ENCODE results near the gene PPP1R2.

Gene PPP1R2

GRCh38 chr3:195571361-195571760 is 28.2 kb upstream of the PPP1R2 start:
- Histone ChIP-seq H4K8ac (ENCODE audit: low read depth, low read length) (no peak overlapping the region), H3K27ac (ENCODE audit: low read depth, low read length) (no peak overlapping the region), H2BK12ac (ENCODE audit: low read length) (no peak overlapping the region), H3K4me3 (ENCODE audit: low read depth, low read length) (no peak overlapping the region), H2AFZ (ENCODE audit: insufficient read depth, low read length, poor library complexity) (no peak overlapping the region), H2BK120ac (ENCODE audit: insufficient read depth, low read length, poor library complexity) (no peak overlapping the region), H3K79me2 (ENCODE audit: control insufficient read depth, insufficient read depth, low read length, poor library complexity) (no peaks in the 10 kb centered on the region), H3K27me3 (ENCODE audit: insufficient read depth, low read length) (no peaks in the 10 kb centered on the region), H3K18ac (ENCODE audit: low read length) (no peak overlapping the region), H3K9ac (ENCODE audit: low read length) (no peak overlapping the region), H4K12ac (ENCODE audit: low read depth, low read length) (no peak overlapping the region), H3K9me3 (ENCODE audit: insufficient read depth, low read depth, low read length) (no peaks in the 10 kb centered on the region), H4K91ac (ENCODE audit: low read depth, low read length) (no peak overlapping the region), H3K4me1 (ENCODE audit: control insufficient read depth in 1 of 2, insufficient read depth in 2 of 2, low read length in 2 of 2) (peaks cover 0 to 2% of the 10 kb centered on the region in 2 experiments), H3K4ac (ENCODE audit: low read depth, low read length) (no peak overlapping the region), H3K14ac (ENCODE audit: low read length) (no peak overlapping the region), H3K4me2 (ENCODE audit: low read length) (no peak overlapping the region), H2BK5ac (ENCODE audit: low read depth, low read length, poor library complexity) (no peak overlapping the region), H3K36me3 (ENCODE audit: control insufficient read depth in 1 of 2, insufficient read depth in 2 of 2, low read length in 2 of 2) (no peaks in the 10 kb centered on the region), H2AK5ac (ENCODE audit: low read length) (no peak overlapping the region), H3K23ac (ENCODE audit: low read length) (no peak overlapping the region), H3K79me1 (ENCODE audit: low read length) (no peaks in the 10 kb centered on the region)
- DNase-seq = no peak
- no CpG with 5 or more reads among the region's 6 CpGs for whole genome bisulfite sequencing (ENCODE audit: extremely low coverage, insufficient coverage, insufficient read length)

- H2AK5ac ChIP-seq (ENCODE audit: low read length) = no peak overlapping the region
- peaks cover 0 to 2% of the 10 kb centered on the region in 2 experiments for H3K4me1 ChIP-seq (ENCODE audit: control insufficient read depth in 1 of 2, insufficient read depth in 2 of 2, low read length in 2 of 2)
- H4K8ac ChIP-seq (ENCODE audit: low read depth, low read length) = no peak overlapping the region
- H3K14ac ChIP-seq (ENCODE audit: low read length) = no peak overlapping the region
- H3K4me2 ChIP-seq (ENCODE audit: low read length) = no peak overlapping the region
- H3K36me3 ChIP-seq (ENCODE audit: control insufficient read depth in 1 of 2, insufficient read depth in 2 of 2, low read length in 2 of 2) = no peaks in the 10 kb centered on the region
- no peak overlapping the region for H3K4me3 ChIP-seq (ENCODE audit: low read depth, low read length)
- no peaks in the 10 kb centered on the region for H3K27me3 ChIP-seq (ENCODE audit: insufficient read depth, low read length)
- H3K4ac ChIP-seq (ENCODE audit: low read depth, low read length) = no peak overlapping the region
- no peak overlapping the region for H3K27ac ChIP-seq (ENCODE audit: low read depth, low read length)
- H2BK12ac ChIP-seq (ENCODE audit: low read length) = no peak overlapping the region
- no peak overlapping the region for H4K91ac ChIP-seq (ENCODE audit: low read depth, low read length)
- no peak overlapping the region for H2AFZ ChIP-seq (ENCODE audit: insufficient read depth, low read length, poor library complexity)
- no peak overlapping the region for H2BK120ac ChIP-seq (ENCODE audit: insufficient read depth, low read length, poor library complexity)
- H3K9ac ChIP-seq (ENCODE audit: low read length) = no peak overlapping the region
- no peak overlapping the region for H3K23ac ChIP-seq (ENCODE audit: low read length)
- no peaks in the 10 kb centered on the region for H3K9me3 ChIP-seq (ENCODE audit: insufficient read depth, low read depth, low read length)
- no peak overlapping the region for H4K12ac ChIP-seq (ENCODE audit: low read depth, low read length)
- H3K79me1 ChIP-seq (ENCODE audit: low read length) = no peaks in the 10 kb centered on the region
- no peak overlapping the region for H2BK5ac ChIP-seq (ENCODE audit: low read depth, low read length, poor library complexity)
- H3K79me2 ChIP-seq (ENCODE audit: control insufficient read depth, insufficient read depth, low read length, poor library complexity) = no peaks in the 10 kb centered on the region
- no CpG with 5 or more reads among the region's 9 CpGs for WGBS (ENCODE audit: extremely low coverage, insufficient coverage, insufficient read length)
- DNase-seq = no peak
- no peak overlapping the region for H3K18ac ChIP-seq (ENCODE audit: low read length)
These were observed 27.8 kb upstream of the PPP1R2 start for GRCh38 chr3:195570912-195571311.

GRCh38 chr3:195570344-195570743 is 27.2 kb upstream of the PPP1R2 start:
- Histone ChIP-seq H4K8ac (ENCODE audit: low read depth, low read length) (no peak overlapping the region), H2BK12ac (ENCODE audit: low read length) (no peak overlapping the region), H3K18ac (ENCODE audit: low read length) (no peak overlapping the region), H3K4me3 (ENCODE audit: low read depth, low read length) (no peak overlapping the region), H3K9ac (ENCODE audit: low read length) (no peak overlapping the region), H3K79me1 (ENCODE audit: low read length) (no peaks in the 10 kb centered on the region), H3K4me1 (ENCODE audit: control insufficient read depth in 1 of 2, insufficient read depth in 2 of 2, low read length in 2 of 2) (peaks cover 0 to 2% of the 10 kb centered on the region in 2 experiments), H3K27me3 (ENCODE audit: insufficient read depth, low read length) (no peaks in the 10 kb centered on the region), H3K9me3 (ENCODE audit: insufficient read depth, low read depth, low read length) (no peaks in the 10 kb centered on the region), H2AFZ (ENCODE audit: insufficient read depth, low read length, poor library complexity) (no peak overlapping the region), H3K23ac (ENCODE audit: low read length) (no peak overlapping the region), H3K36me3 (ENCODE audit: control insufficient read depth in 1 of 2, insufficient read depth in 2 of 2, low read length in 2 of 2) (no peaks in the 10 kb centered on the region), H2AK5ac (ENCODE audit: low read length) (no peak overlapping the region), H3K4ac (ENCODE audit: low read depth, low read length) (no peak overlapping the region), H4K91ac (ENCODE audit: low read depth, low read length) (no peak overlapping the region), H2BK5ac (ENCODE audit: low read depth, low read length, poor library complexity) (no peak overlapping the region), H3K79me2 (ENCODE audit: control insufficient read depth, insufficient read depth, low read length, poor library complexity) (no peaks in the 10 kb centered on the region), H3K27ac (ENCODE audit: low read depth, low read length) (no peak overlapping the region), H2BK120ac (ENCODE audit: insufficient read depth, low read length, poor library complexity) (no peak overlapping the region), H4K12ac (ENCODE audit: low read depth, low read length) (no peak overlapping the region), H3K4me2 (ENCODE audit: low read length) (no peak overlapping the region), H3K14ac (ENCODE audit: low read length) (no peak overlapping the region)
- no CpG with 5 or more reads among the region's 6 CpGs for WGBS (ENCODE audit: extremely low coverage, insufficient coverage, insufficient read length)
- DNase-seq = no peak

- no peak overlapping the region for H4K12ac ChIP-seq (ENCODE audit: low read depth, low read length)
- no peaks in the 10 kb centered on the region for H3K9me3 ChIP-seq (ENCODE audit: insufficient read depth, low read depth, low read length)
- H3K4me3 ChIP-seq (ENCODE audit: low read depth, low read length) = no peak overlapping the region
- H3K23ac ChIP-seq (ENCODE audit: low read length) = no peak overlapping the region
- H4K8ac ChIP-seq (ENCODE audit: low read depth, low read length) = no peak overlapping the region
- no peak overlapping the region for H4K91ac ChIP-seq (ENCODE audit: low read depth, low read length)
- H3K27ac ChIP-seq (ENCODE audit: low read depth, low read length) = no peak overlapping the region
- no peak overlapping the region for H3K9ac ChIP-seq (ENCODE audit: low read length)
- WGBS (ENCODE audit: extremely low coverage, insufficient coverage, insufficient read length) = no CpG with 5 or more reads among the region's 5 CpGs
- no peak for DNase-seq
- no peak overlapping the region for H3K14ac ChIP-seq (ENCODE audit: low read length)
- no peaks in the 10 kb centered on the region for H3K79me1 ChIP-seq (ENCODE audit: low read length)
- H3K4me2 ChIP-seq (ENCODE audit: low read length) = no peak overlapping the region
- H3K4me1 ChIP-seq (ENCODE audit: control insufficient read depth in 1 of 2, insufficient read depth in 2 of 2, low read length in 2 of 2) = peaks cover 0 to 2% of the 10 kb centered on the region in 2 experiments
- H2BK12ac ChIP-seq (ENCODE audit: low read length) = no peak overlapping the region
- H2AFZ ChIP-seq (ENCODE audit: insufficient read depth, low read length, poor library complexity) = no peak overlapping the region
- no peaks in the 10 kb centered on the region for H3K27me3 ChIP-seq (ENCODE audit: insufficient read depth, low read length)
- no peak overlapping the region for H2AK5ac ChIP-seq (ENCODE audit: low read length)
- no peak overlapping the region for H3K4ac ChIP-seq (ENCODE audit: low read depth, low read length)
- H3K79me2 ChIP-seq (ENCODE audit: control insufficient read depth, insufficient read depth, low read length, poor library complexity) = no peaks in the 10 kb centered on the region
- H2BK120ac ChIP-seq (ENCODE audit: insufficient read depth, low read length, poor library complexity) = no peak overlapping the region
- no peak overlapping the region for H2BK5ac ChIP-seq (ENCODE audit: low read depth, low read length, poor library complexity)
- no peaks in the 10 kb centered on the region for H3K36me3 ChIP-seq (ENCODE audit: control insufficient read depth in 1 of 2, insufficient read depth in 2 of 2, low read length in 2 of 2)
- no peak overlapping the region for H3K18ac ChIP-seq (ENCODE audit: low read length)
These were observed 25.5 kb upstream of the PPP1R2 start for GRCh38 chr3:195568630-195569029.

Measured in trophoblast cell (in vitro differentiated cells and primary cell).